ENCODE results near the gene ZBTB44.

- TF ChIP-seq CTCF (conservative IDR thresholded peaks at IDR 0.05) (no peak), ZFX (IDR thresholded peaks at IDR 0.05) (no peak)
These were observed 126.0 kb downstream of the ZBTB44 start for GRCh38 chr11:130188585-130189347.

All from C4-2B (cell line).